HepG2 (cell line): ENCODE results near the gene CAMK2A. TPM values are rescaled to one million over a fixed set of nuclear protein-coding genes. Genes with fewer than 3 reads are reported as not detected.

Experiments used
- ATAC-seq: fragments of 200-7000 bp; cut with Tn5 transposase; 3 replicates; pipeline ENCODE4 v1.9.1; 2020; ENCODE audit warnings: mild to moderate bottlenecking, moderate library complexity
- BruUV-seq: library from RNA; stranded (reverse); fragments of 400-500 nt; replicated peaks from 2 replicates; lab custom pipeline; 2021; lab: Mats Ljungman, UMichigan
- CTCF ChIA-PET: fragments of 300-600 bp; formaldehyde crosslinking; extraction: SDS; loops from one replicate; lab custom pipeline; 2021; ENCODE audit warnings: low total read pairs, inconsistent platforms, low intra/inter-chr PET ratio; lab: Yijun Ruan, JAX
- POLR2A ChIA-PET: fragments of 350-600 bp; sonication (Branson Sonifier 250); formaldehyde crosslinking; loops from one replicate; lab custom pipeline; 2020; ENCODE audit warnings: antibody characterized with exemption, inconsistent platforms; lab: Yijun Ruan, JAX
- DNase-seq: peaks from one replicate; pipeline ENCODE4 v3.0.0-alpha.2; 2015; ENCODE audit warnings: low spot score
- FAIRE-seq: peaks from 3 replicates; lab custom pipeline; 2011; peaks lifted over from hg19 to GRCh38; lab: Jason Lieb, UNC
- H2AFZ ChIP-seq: one replicate; pipeline ENCODE4 v1.6.1; 2011; ENCODE audit warnings: low read length, inconsistent platforms
- H3K27ac ChIP-seq: fragments of 300-600 bp; 3 replicates; pipeline ENCODE4 v1.8.0; 2011; ENCODE audit warnings: mixed run types, mild to moderate bottlenecking, mixed read lengths, low read length, inconsistent platforms; ENCODE audit not compliant: insufficient read depth; ENCODE audit errors: extremely low read length
- H3K27me3 ChIP-seq, 2 experiments: fragments of 200-600 bp in 1 of 2; 2 replicates in 1 of 2; 3 replicates in 1 of 2; pipeline versions ENCODE4 v1.6.0 to v1.8.0; 2011; ENCODE audit warnings: low read length in 2 of 2, mild to moderate bottlenecking in 2 of 2, moderate library complexity in 2 of 2, inconsistent platforms in 1 of 2; ENCODE audit not compliant: insufficient read depth in 2 of 2, control insufficient read depth in 1 of 2
- H3K36me3 ChIP-seq, 2 experiments: fragments of 200-600 bp in 1 of 2; replicated peaks in 1 of 2; 2 replicates in 1 of 2; 3 replicates in 1 of 2; pipeline versions ENCODE4 v1.5.1 to v1.8.0; 2011; ENCODE audit warnings: low read length in 2 of 2, inconsistent platforms in 1 of 2; ENCODE audit not compliant: insufficient read depth in 2 of 2, control insufficient read depth in 1 of 2
- H3K4me1 ChIP-seq: 2 replicates; pipeline ENCODE4 v1.5.1; 2012; ENCODE audit warnings: low read length, inconsistent platforms; ENCODE audit not compliant: insufficient read depth
- H3K4me2 ChIP-seq: 2 replicates; pipeline ENCODE4 v1.6.0; 2011; ENCODE audit warnings: low read depth, low read length, inconsistent platforms
- H3K4me3 ChIP-seq, 3 experiments: fragments of 200-600 bp in 1 of 3; sonication (generic), shearing (Covaris generic) in 1 of 3; replicated peaks in 1 of 3; 2 replicates each; pipeline ENCODE4 v1.5.1; 2011 to 2016; ENCODE audit warnings: low read length in 3 of 3, inconsistent platforms in 2 of 3, low read depth in 2 of 3, mild to moderate bottlenecking in 2 of 3, control low read depth in 1 of 3, mixed read lengths in 1 of 3; ENCODE audit not compliant: insufficient read depth in 1 of 3
- H3K79me2 ChIP-seq: one replicate; pipeline ENCODE4 v1.6.1; 2011; ENCODE audit warnings: low read length, inconsistent platforms; ENCODE audit not compliant: insufficient read depth
- H3K9ac ChIP-seq: 2 replicates; pipeline ENCODE4 v1.6.0; 2011; ENCODE audit warnings: mild to moderate bottlenecking, low read depth, low read length, inconsistent platforms; ENCODE audit not compliant: insufficient read depth
- H3K9me3 ChIP-seq: 2 replicates; pipeline ENCODE4 v1.5.1; 2012; ENCODE audit warnings: mild to moderate bottlenecking, low read length
- H4K20me1 ChIP-seq: 2 replicates; pipeline ENCODE4 v1.6.0; 2011; ENCODE audit warnings: inconsistent platforms, mild to moderate bottlenecking, low read length, moderate library complexity; ENCODE audit not compliant: insufficient read depth
- ATF7 ChIP-seq, 2 experiments: fragments of 450-650 bp in 1 of 2; sonication (generic) in 1 of 2; formaldehyde crosslinking in 1 of 2; IDR thresholded peaks; 2 replicates each; pipeline versions ENCODE4 v1.4.0 to v1.6.1; 2016 to 2020; ENCODE audit warnings: antibody characterized with exemption in 1 of 2, mild to moderate bottlenecking in 1 of 2, missing genetic modification reagents in 1 of 2
- CENPX ChIP-seq: sonication (generic); formaldehyde crosslinking; IDR thresholded peaks from 2 replicates; pipeline ENCODE4 v1.9.0; 2021; ENCODE audit warnings: mild to moderate bottlenecking, missing genetic modification reagents, moderate library complexity
- CTCF ChIP-seq: sonication (generic); formaldehyde crosslinking; IDR thresholded peaks from 2 replicates; pipeline ENCODE4 v1.5.0; 2020; ENCODE audit warnings: mild to moderate bottlenecking, missing genetic modification reagents, moderate library complexity
- GATAD2A ChIP-seq: IDR thresholded peaks from 2 replicates; pipeline ENCODE4 v1.6.1; 2016
- IKZF4 ChIP-seq: sonication (generic); formaldehyde crosslinking; IDR thresholded peaks from 2 replicates; pipeline ENCODE4 v1.5.1; 2020; ENCODE audit warnings: borderline replicate concordance, mild to moderate bottlenecking, low read depth, missing genetic modification reagents; ENCODE audit errors: not compliant biosample characterization
- JUNB ChIP-seq: sonication (generic); formaldehyde crosslinking; IDR thresholded peaks from 2 replicates; pipeline ENCODE4 v1.8.0; 2022; ENCODE audit warnings: missing genetic modification reagents, mild to moderate bottlenecking, borderline replicate concordance
- KDM2A ChIP-seq: sonication (generic); formaldehyde crosslinking; IDR thresholded peaks from 2 replicates; pipeline ENCODE4 v1.4.0; 2020; ENCODE audit warnings: low read depth, missing genetic modification reagents, borderline replicate concordance
- KDM4B ChIP-seq: sonication (generic); formaldehyde crosslinking; IDR thresholded peaks from 2 replicates; pipeline ENCODE4 v1.4.0; 2020; ENCODE audit warnings: missing genetic modification reagents
- KLF16 ChIP-seq, 2 experiments: sonication (generic) in 1 of 2; formaldehyde crosslinking in 1 of 2; IDR thresholded peaks; 2 replicates each; pipeline versions ENCODE4 v1.6.1 to v1.8.0; 2016 to 2023; ENCODE audit warnings: missing genetic modification reagents in 2 of 2, missing compliant biosample characterization in 1 of 2
- MXI1 ChIP-seq: IDR thresholded peaks from 3 replicates; pipeline ENCODE4 v1.6.1; 2012; ENCODE audit warnings: low read depth, low read length, inconsistent platforms, borderline replicate concordance
- MZF1 ChIP-seq: sonication (generic); formaldehyde crosslinking; IDR thresholded peaks from 2 replicates; pipeline ENCODE4 v1.8.1; 2023; ENCODE audit warnings: mild to moderate bottlenecking, missing genetic modification reagents, borderline replicate concordance
- PAF1 ChIP-seq: IDR thresholded peaks from 2 replicates; pipeline ENCODE4 v1.6.1; 2016; ENCODE audit warnings: missing genetic modification reagents, missing compliant biosample characterization
- RCOR2 ChIP-seq: IDR thresholded peaks from 2 replicates; pipeline ENCODE4 v1.6.1; 2016; ENCODE audit warnings: missing biosample characterization, missing genetic modification reagents
- THRA ChIP-seq: sonication (generic); formaldehyde crosslinking; IDR thresholded peaks from 2 replicates; pipeline ENCODE4 v1.4.0; 2020; ENCODE audit warnings: missing genetic modification reagents, borderline replicate concordance
- YEATS4 ChIP-seq: sonication (generic); formaldehyde crosslinking; IDR thresholded peaks from 2 replicates; pipeline ENCODE4 v1.4.0; 2020; ENCODE audit warnings: missing genetic modification reagents, borderline replicate concordance
- ZGPAT ChIP-seq: IDR thresholded peaks from 2 replicates; pipeline ENCODE4 v1.6.1; 2016; ENCODE audit warnings: mild to moderate bottlenecking
- ZNF224 ChIP-seq: sonication (generic); formaldehyde crosslinking; IDR thresholded peaks from 2 replicates; pipeline ENCODE4 v1.5.0; 2020; ENCODE audit warnings: mild to moderate bottlenecking, missing genetic modification reagents
- WGBS: methylation state at CpG from one replicate; pipeline ENCODE4 v1.1.6; 2017; ENCODE audit warnings: low lambda C conversion rate; 5-methylcytosine and 5-hydroxymethylcytosine counted together
- in situ Hi-C: cut with HindIII; loops from 2 replicates; pipeline ENCODE4 v1.10.0; 2017; ENCODE audit warnings: low pct_unique_long_range_greater_than_20kb; ENCODE audit not compliant: extremely low pct_ligation_motif_present
- intact Hi-C: fragments of 100-400 bp; cut with micrococcal nuclease; formaldehyde crosslinking; loops from one replicate; pipeline ENCODE4 v1.10.0; 2022; ENCODE audit not compliant: unreplicated experiment
- polyA plus RNA-seq, 8 experiments: library from polyadenylated mRNA; depleted of rRNA in 3 of 8; stranded (reverse) in 7 of 8; unstranded in 1 of 8; fragments of >200 nt; fragmentation: Illumina TruSeq in 4 of 8; extraction: Trizol in 4 of 8; gene quantifications; 2 replicates each; pipeline versions ENCODE4 v1.2.1 to v1.2.3, GENCODE V29; 2011 to 2016; ENCODE audit warnings: low read depth in 4 of 8, missing spikeins in 1 of 8, mixed read lengths in 1 of 8; ENCODE audit not compliant: insufficient read depth in 1 of 8
- total RNA-seq, 5 experiments: library from RNA; depleted of rRNA; stranded (reverse); fragments of >200 nt; fragmentation: Illumina TruSeq; extraction: Trizol; gene quantifications; 2 replicates each; pipeline ENCODE4 v1.2.3, GENCODE V29; 2016; ENCODE audit warnings: low read depth in 1 of 5

CAMK2A gene
- total and polyA plus RNA-seq, 2 of the 13 experiments (the other 11 are each of a cell fraction or from before 2014, with no cell fraction given): 0.11 TPM; not detected in 1

- in situ Hi-C loops (no loop called here), intact Hi-C loops (no loop called here)
- ChIA-PET CTCF (no interaction called here), POLR2A (interaction anchor here (1.2 kb wide), 1 partner anchor 19 kb away, joined by 4 read pairs; no protein-coding TSS in a partner anchor)
- ATAC-seq: no peak
- Histone ChIP-seq H3K27ac (no peak overlapping the region), H3K4me2 (no peak overlapping the region), H3K4me1 (no peaks in the 10 kb centered on the region), H4K20me1 (no peaks in the 10 kb centered on the region), H3K36me3 (no peaks in the 10 kb centered on the region), H3K4me3 (no peak overlapping the region), H3K79me2 (no peaks in the 10 kb centered on the region), H2AFZ (no peak overlapping the region), H3K9ac (no peak overlapping the region), H3K9me3 (no peaks in the 10 kb centered on the region), H3K27me3 (peaks cover 2 to 43% of the 10 kb centered on the region in 2 experiments; a peak in 4 of 5 replicates)
- FAIRE-seq: no peak
- TF ChIP-seq GATAD2A (CRISPR knock-in tag) (no peak), YEATS4 (CRISPR knock-in tag) (no peak), KDM4B (no peak), ATF7 (IDR thresholded peaks at IDR 0.05) (no peak), ATF7 (CRISPR knock-in tag; IDR thresholded peaks at IDR 0.05) (no peak), CENPX (CRISPR knock-in tag) (no peak), KDM2A (CRISPR knock-in tag) (no peak), CTCF (CRISPR knock-in tag) (no peak), RCOR2 (CRISPR knock-in tag) (no peak), PAF1 (CRISPR knock-in tag) (no peak), ZNF224 (CRISPR knock-in tag) (no peak), MXI1 (no peak), IKZF4 (no peak), ZGPAT (CRISPR knock-in tag) (no peak), THRA (CRISPR knock-in tag) (no peak), KLF16 (CRISPR knock-in tag; IDR thresholded peaks at IDR 0.05) (no peak), JUNB (CRISPR knock-in tag) (no peak), MZF1 (no peak)
- no TSS peak for BruUV-seq
- 2% methylated on average over 6 of the region's 6 CpGs for WGBS
- DNase-seq: no peak
Measured at GRCh38 chr5:150288791-150289190, 782 bp downstream of the CAMK2A start.
